OCI-LY3 (cell line): ENCODE data around the gene CTTNBP2NL.
A peak's percentile ranks its signal among the peaks of the same experiment; 100 is the strongest.
"Not testable (repeated sequence)": the region's sequence is repeated elsewhere in the genome, so short reads cannot be mapped to it uniquely, and the experiment has no call there.

Experiments
- H2AFZ ChIP-seq: fragments of 200-600, 300-600 bp; shearing (Covaris generic); 2 replicates; pipeline ENCODE4 v1.6.0; 2014; ENCODE audit warnings: antibody characterized with exemption, low read depth, low read length
- H3K27ac ChIP-seq: fragments of 200-600, 300-600 bp; sonication (generic); 2 replicates; pipeline ENCODE4 v1.5.1; 2014; ENCODE audit warnings: mild to moderate bottlenecking, low read length, moderate library complexity, mixed read lengths
- H3K27me3 ChIP-seq: fragments of 200-600, 300-600 bp; sonication (generic); 2 replicates; pipeline ENCODE4 v1.6.1; 2014; ENCODE audit warnings: low read depth, low read length, mixed read lengths
- H3K36me3 ChIP-seq: fragments of 200-600, 300-600 bp; sonication (generic); replicated peaks from 2 replicates; pipeline ENCODE3; 2014; ENCODE audit warnings: low read depth, low read length, mixed read lengths
- H3K4me1 ChIP-seq: fragments of 300-600, 200-600 bp; sonication (generic); 2 replicates; pipeline ENCODE4 v1.6.1; 2014; ENCODE audit warnings: low read length, mixed read lengths
- H3K4me2 ChIP-seq: fragments of 200-600, 300-600 bp; sonication (generic); 2 replicates; pipeline ENCODE4 v1.6.1; 2014; ENCODE audit warnings: low read length, mixed read lengths
- H3K4me3 ChIP-seq: fragments of 300-600, 200-600 bp; sonication (generic); 2 replicates; pipeline ENCODE4 v1.5.1; 2014; ENCODE audit warnings: antibody characterized with exemption, mild to moderate bottlenecking, low read length, moderate library complexity
- H3K79me2 ChIP-seq: fragments of 300-600, 200-600 bp; shearing (Covaris generic); 2 replicates; pipeline ENCODE4 v1.6.1; 2014; ENCODE audit warnings: mild to moderate bottlenecking, low read length, mixed read lengths
- H3K9ac ChIP-seq: fragments of 300-600, 200-600 bp; shearing (Covaris generic); 2 replicates; pipeline ENCODE4 v1.6.0; 2014; ENCODE audit warnings: mild to moderate bottlenecking, low read length, moderate library complexity
- H3K9me3 ChIP-seq: fragments of 200-600, 300-600 bp; shearing (Covaris generic); 2 replicates; pipeline ENCODE4 v1.6.1; 2014; ENCODE audit warnings: low read length, mixed read lengths; ENCODE audit not compliant: insufficient read depth
- H4K20me1 ChIP-seq: fragments of 200-600, 300-600 bp; sonication (generic); 2 replicates; pipeline ENCODE4 v1.6.1; 2016; ENCODE audit warnings: low read length, mixed read lengths; ENCODE audit not compliant: insufficient read depth
- CTCF ChIP-seq: fragments of 200-600, 300-600 bp; sonication (generic); IDR thresholded peaks from 2 replicates; pipeline ENCODE4 v1.5.1; 2014; ENCODE audit warnings: antibody characterized with exemption, low read length, low read depth
- EZH2phosphoT487 ChIP-seq: fragments of 200-600 bp; shearing (Covaris generic); IDR thresholded peaks from 2 replicates; pipeline ENCODE4 v1.6.1; 2018; ENCODE audit warnings: antibody characterized with exemption, mixed run types, low read depth

The CTTNBP2NL gene

GRCh38 chr1:112395256-112395820 is 676 bp upstream of the CTTNBP2NL start:
- H3K9me3 ChIP-seq, result no peaks in the 10 kb centered on the region
- peak overlapping the region; percentile 84 for H3K4me3 ChIP-seq
- H3K27ac ChIP-seq, result no peak overlapping the region
- TF ChIP-seq EZH2phosphoT487 (no peak), CTCF (no peak)
- H4K20me1 ChIP-seq, result no peaks in the 10 kb centered on the region
- H3K9ac ChIP-seq, result peak overlapping the region; percentile 52
- H3K79me2 ChIP-seq, result no peaks in the 10 kb centered on the region
- peaks cover 51% of the 10 kb centered on the region for H3K4me1 ChIP-seq
- peak overlapping the region; percentile 87; the same call in 1 of the 2 replicates for H2AFZ ChIP-seq
- peak overlapping the region; percentile 80 for H3K4me2 ChIP-seq
- H3K36me3 ChIP-seq, result no peaks in the 10 kb centered on the region
- peaks cover 8% of the 10 kb centered on the region; the same call in 1 of the 2 replicates for H3K27me3 ChIP-seq

GRCh38 chr1:112396653-112397471 is 848 bp downstream of the CTTNBP2NL start:
- no peak for TF ChIP-seq CTCF
- TF ChIP-seq EZH2phosphoT487, result no peak
- no peaks in the 10 kb centered on the region for H4K20me1 ChIP-seq
- H3K27ac ChIP-seq, result no peak overlapping the region
- peaks cover 8% of the 10 kb centered on the region; the same call in 1 of the 2 replicates for H3K27me3 ChIP-seq
- peak overlapping the region; percentile 78 for H3K4me2 ChIP-seq
- peak overlapping the region; percentile 84 for H3K4me3 ChIP-seq
- H3K9ac ChIP-seq, result peak overlapping the region; percentile 52
- H3K36me3 ChIP-seq, result no peaks in the 10 kb centered on the region
- H2AFZ ChIP-seq, result peak overlapping the region; percentile 87; the same call in 1 of the 2 replicates
- no peaks in the 10 kb centered on the region for H3K79me2 ChIP-seq
- H3K4me1 ChIP-seq, result peaks cover 45% of the 10 kb centered on the region
- no peaks in the 10 kb centered on the region for H3K9me3 ChIP-seq

- Histone ChIP-seq H3K36me3 (no peaks in the 10 kb centered on the region), H2AFZ (no peak overlapping the region), H3K4me2 (peak overlapping the region; percentile 78), H3K79me2 (no peaks in the 10 kb centered on the region), H3K27ac (no peak overlapping the region), H3K4me3 (peak overlapping the region; percentile 26; the same call in 1 of the 2 replicates), H4K20me1 (no peaks in the 10 kb centered on the region), H3K4me1 (peaks cover 53% of the 10 kb centered on the region), H3K9ac (no peak overlapping the region), H3K9me3 (no peaks in the 10 kb centered on the region), H3K27me3 (peaks cover 8% of the 10 kb centered on the region; the same call in 1 of the 2 replicates)
- TF ChIP-seq CTCF (no peak), EZH2phosphoT487 (no peak)
These were observed 1.8 kb downstream of the CTTNBP2NL start for GRCh38 chr1:112397841-112398240.

GRCh38 chr1:112399456-112399855 is 3.4 kb downstream of the CTTNBP2NL start:
- Histone ChIP-seq H3K27ac (no peak overlapping the region), H3K4me2 (peak overlapping the region; percentile 35; the same call in 1 of the 2 replicates), H2AFZ (no peak overlapping the region), H3K9ac (no peak overlapping the region), H3K27me3 (peaks cover 8% of the 10 kb centered on the region; the same call in 1 of the 2 replicates), H3K4me3 (no peak overlapping the region), H4K20me1 (no peaks in the 10 kb centered on the region), H3K4me1 (peaks cover 45% of the 10 kb centered on the region), H3K79me2 (no peaks in the 10 kb centered on the region), H3K36me3 (no peaks in the 10 kb centered on the region), H3K9me3 (no peaks in the 10 kb centered on the region)
- no peak for TF ChIP-seq CTCF
- TF ChIP-seq EZH2phosphoT487, result no peak

GRCh38 chr1:112400706-112401105 is 4.7 kb downstream of the CTTNBP2NL start:
- peaks cover 34% of the 10 kb centered on the region for H3K4me1 ChIP-seq
- H3K9me3 ChIP-seq, H3K9ac ChIP-seq, H3K36me3 ChIP-seq, H2AFZ ChIP-seq, H3K27ac ChIP-seq, H4K20me1 ChIP-seq, H3K27me3 ChIP-seq, H3K4me3 ChIP-seq, H3K4me2 ChIP-seq, H3K79me2 ChIP-seq: not testable (repeated sequence)
